ENCODE measurements around the gene TUNAR. TPM values are rescaled to one million over a fixed set of nuclear protein-coding genes. Genes with fewer than 3 reads are reported as not detected.

Gene TUNAR
- total RNA-seq, 1 donor from 2014 or later = not detected

GRCh38 chr14:95896498-95897135 lies 20.0 kb downstream of the TUNAR start:
- Mint-ChIP-seq H3K4me1 (ENCODE audit: low read depth) (peaks cover 3% of the 10 kb centered on the region), H3K36me3 (ENCODE audit: low read depth) (no peaks in the 10 kb centered on the region), H3K27ac (ENCODE audit: unreplicated experiment) (no peak overlapping the region), H3K4me3 (ENCODE audit: unreplicated experiment) (no peak overlapping the region), H3K27me3 (ENCODE audit: low read depth) (peaks cover 40% of the 10 kb centered on the region), H3K9me3 (ENCODE audit: low read depth) (no peaks in the 10 kb centered on the region)
- TF ChIP-seq CTCF (IDR thresholded peaks at IDR 0.05) = no peak
- DNase-seq (ENCODE audit: low spot score) = no peak

GRCh38 chr14:95897280-95897679 lies 20.6 kb downstream of the TUNAR start:
- Mint-ChIP-seq H3K9me3 (ENCODE audit: low read depth) (no peaks in the 10 kb centered on the region), H3K36me3 (ENCODE audit: low read depth) (no peaks in the 10 kb centered on the region), H3K4me1 (ENCODE audit: low read depth) (no peaks in the 10 kb centered on the region), H3K27me3 (ENCODE audit: low read depth) (peaks cover 43% of the 10 kb centered on the region), H3K27ac (ENCODE audit: unreplicated experiment) (no peak overlapping the region), H3K4me3 (ENCODE audit: unreplicated experiment) (no peak overlapping the region)
- DNase-seq (ENCODE audit: low spot score) = no peak
- no peak for TF ChIP-seq CTCF (IDR thresholded peaks at IDR 0.05)

- Mint-ChIP-seq H3K27ac (ENCODE audit: unreplicated experiment) (no peak overlapping the region), H3K4me3 (ENCODE audit: unreplicated experiment) (no peak overlapping the region), H3K36me3 (ENCODE audit: low read depth) (no peaks in the 10 kb centered on the region), H3K9me3 (ENCODE audit: low read depth) (no peaks in the 10 kb centered on the region), H3K27me3 (ENCODE audit: low read depth) (peaks cover 37% of the 10 kb centered on the region), H3K4me1 (ENCODE audit: low read depth) (no peaks in the 10 kb centered on the region)
- no peak for DNase-seq (ENCODE audit: low spot score)
- no peak for TF ChIP-seq CTCF (IDR thresholded peaks at IDR 0.05)
Observed at GRCh38 chr14:95901054-95901453, 24.4 kb downstream of the TUNAR start.

GRCh38 chr14:95902273-95902826 lies 25.7 kb downstream of the TUNAR start:
- peaks cover 36% of the 10 kb centered on the region for H3K27me3 Mint-ChIP-seq (ENCODE audit: low read depth)
- TF ChIP-seq CTCF (IDR thresholded peaks at IDR 0.05) = no peak
- no peak overlapping the region for H3K27ac Mint-ChIP-seq (ENCODE audit: unreplicated experiment)
- no peaks in the 10 kb centered on the region for H3K36me3 Mint-ChIP-seq (ENCODE audit: low read depth)
- H3K9me3 Mint-ChIP-seq (ENCODE audit: low read depth) = no peaks in the 10 kb centered on the region
- no peak for DNase-seq (ENCODE audit: low spot score)
- no peak overlapping the region for H3K4me3 Mint-ChIP-seq (ENCODE audit: unreplicated experiment)
- H3K4me1 Mint-ChIP-seq (ENCODE audit: low read depth) = no peaks in the 10 kb centered on the region

- no peaks in the 10 kb centered on the region for H3K4me1 Mint-ChIP-seq (ENCODE audit: low read depth)
- H3K4me3 Mint-ChIP-seq (ENCODE audit: unreplicated experiment) = no peak overlapping the region
- H3K27ac Mint-ChIP-seq (ENCODE audit: unreplicated experiment) = no peak overlapping the region
- no peaks in the 10 kb centered on the region for H3K9me3 Mint-ChIP-seq (ENCODE audit: low read depth)
- no peak for TF ChIP-seq CTCF (IDR thresholded peaks at IDR 0.05)
- H3K27me3 Mint-ChIP-seq (ENCODE audit: low read depth) = peaks cover 30% of the 10 kb centered on the region
- DNase-seq (ENCODE audit: low spot score) = no peak
- no peaks in the 10 kb centered on the region for H3K36me3 Mint-ChIP-seq (ENCODE audit: low read depth)
Observed at GRCh38 chr14:95903165-95903564, 26.5 kb downstream of the TUNAR start.

Data from chondrocyte (in vitro differentiated cells).